Thoracic aorta (tissue), 2 donors: ENCODE results near the gene ANGEL1. TPM values are rescaled to one million over a fixed set of nuclear protein-coding genes. Genes with fewer than 3 reads are reported as not detected.

Source experiments
- ATAC-seq: fragments of 150-250 bp; one replicate; pipeline ENCODE4 v1.8.0; 2017; ENCODE audit warnings: low read depth; ENCODE audit not compliant: insufficient number of reproducible peaks, low FRiP score
- DNase-seq: peaks from one replicate; pipeline ENCODE4 v3.0.0-alpha.2; 2020; ENCODE audit warnings: low spot score
- H3K27ac ChIP-seq, 2 donors: fragments of 200-600 bp; sonication (generic); 1 replicate in 1 of 2; 2 replicates in 1 of 2; pipeline ENCODE4 v1.5.1; 2016; ENCODE audit warnings: mild to moderate bottlenecking in 2 of 2, moderate library complexity in 2 of 2
- H3K27me3 ChIP-seq: fragments of 200-600 bp; sonication (generic); replicated peaks from 2 replicates; pipeline ENCODE4 v1.6.0; 2016; ENCODE audit warnings: mild to moderate bottlenecking; ENCODE audit not compliant: insufficient read depth
- H3K36me3 ChIP-seq: fragments of 200-600 bp; sonication (generic); one replicate; pipeline ENCODE4 v1.5.1; 2016
- H3K4me1 ChIP-seq, 2 donors: fragments of 200-600 bp; sonication (generic); 1 replicate in 1 of 2; 2 replicates in 1 of 2; pipeline versions ENCODE4 v1.5.1 to v1.6.0; 2016; ENCODE audit warnings: low read depth in 2 of 2, mild to moderate bottlenecking in 1 of 2; ENCODE audit not compliant: control insufficient read depth in 1 of 2
- H3K4me3 ChIP-seq: fragments of 200-600 bp; sonication (generic); 2 replicates; pipeline ENCODE4 v1.5.1; 2016; ENCODE audit warnings: mild to moderate bottlenecking
- H3K9me3 ChIP-seq: fragments of 200-600 bp; sonication (generic); 2 replicates; pipeline ENCODE4 v1.5.1; 2016
- CTCF ChIP-seq: fragments of 200-600 bp; sonication (generic); IDR thresholded peaks from one replicate; pipeline ENCODE4 v1.5.1; 2019; ENCODE audit warnings: antibody characterized with exemption
- total RNA-seq, 2 donors: library from RNA; depleted of rRNA; stranded (reverse); fragments of >200 nt; gene quantifications; one replicate each; pipeline versions ENCODE4 v1.1.0 to v1.2.3, GENCODE V29; 2016

ANGEL1 gene
- total RNA-seq, 2 donors from 2014 or later: 19.5 to 24.5 TPM

- Histone ChIP-seq H3K4me3 (no peak overlapping the region), H3K36me3 (peaks cover 20% of the 10 kb centered on the region), H3K27me3 (no peaks in the 10 kb centered on the region), H3K9me3 (no peaks in the 10 kb centered on the region), H3K27ac (no peak overlapping the region), H3K4me1 (peaks cover 8 to 47% of the 10 kb centered on the region in 2 donors)
- TF ChIP-seq CTCF: no peak
- ATAC-seq (no peak), DNase-seq (no peak)
Measured at GRCh38 chr14:76780058-76780345, 32.7 kb downstream of the ANGEL1 start.

- no peaks in the 10 kb centered on the region for H3K27me3 ChIP-seq
- ATAC-seq (no peak), DNase-seq (no peak)
- H3K4me3 ChIP-seq: no peak overlapping the region
- peaks cover 8 to 43% of the 10 kb centered on the region in 2 donors for H3K4me1 ChIP-seq
- no peaks in the 10 kb centered on the region for H3K9me3 ChIP-seq
- peaks cover 20% of the 10 kb centered on the region for H3K36me3 ChIP-seq
- no peak overlapping the region for H3K27ac ChIP-seq
- TF ChIP-seq CTCF: no peak
Measured at GRCh38 chr14:76779221-76780057, 33.2 kb downstream of the ANGEL1 start.

- H3K4me3 ChIP-seq: no peak overlapping the region
- no peak for TF ChIP-seq CTCF
- ATAC-seq (no peak), DNase-seq (no peak)
- H3K36me3 ChIP-seq: peaks cover 20% of the 10 kb centered on the region
- peaks cover 13 to 44% of the 10 kb centered on the region in 2 donors for H3K4me1 ChIP-seq
- H3K9me3 ChIP-seq: no peaks in the 10 kb centered on the region
- no peaks in the 10 kb centered on the region for H3K27me3 ChIP-seq
- H3K27ac ChIP-seq: no peak overlapping the region
Measured at GRCh38 chr14:76778546-76779215, 34.0 kb downstream of the ANGEL1 start.

GRCh38 chr14:76777721-76778120, 35.0 kb downstream of the ANGEL1 start:
- no peak for TF ChIP-seq CTCF
- H3K4me1 ChIP-seq: peaks cover 19 to 45% of the 10 kb centered on the region in 2 donors
- no peak overlapping the region for H3K27ac ChIP-seq
- no peaks in the 10 kb centered on the region for H3K27me3 ChIP-seq
- DNase-seq (no peak), ATAC-seq (no peak)
- H3K4me3 ChIP-seq: no peak overlapping the region
- H3K36me3 ChIP-seq: peaks cover 20% of the 10 kb centered on the region
- H3K9me3 ChIP-seq: no peaks in the 10 kb centered on the region

GRCh38 chr14:76776428-76777251, 36.0 kb downstream of the ANGEL1 start:
- Histone ChIP-seq H3K4me1 (peaks cover 20 to 45% of the 10 kb centered on the region in 2 donors), H3K4me3 (no peak overlapping the region), H3K27me3 (no peaks in the 10 kb centered on the region), H3K9me3 (no peaks in the 10 kb centered on the region), H3K27ac (no peak overlapping the region), H3K36me3 (peaks cover 20% of the 10 kb centered on the region)
- no peak for TF ChIP-seq CTCF
- no peak for DNase-seq
- ATAC-seq: no peak
